AG20443 (cell line): ENCODE measurements around the gene CDH16.
A peak's percentile ranks its signal among the peaks of the same experiment; 100 is the strongest.

Experiments
- DNase-seq: peaks from one replicate; pipeline ENCODE4 v3.0.0; 2012; ENCODE audit warnings: low spot score, mixed read lengths

Gene CDH16

DNA sequence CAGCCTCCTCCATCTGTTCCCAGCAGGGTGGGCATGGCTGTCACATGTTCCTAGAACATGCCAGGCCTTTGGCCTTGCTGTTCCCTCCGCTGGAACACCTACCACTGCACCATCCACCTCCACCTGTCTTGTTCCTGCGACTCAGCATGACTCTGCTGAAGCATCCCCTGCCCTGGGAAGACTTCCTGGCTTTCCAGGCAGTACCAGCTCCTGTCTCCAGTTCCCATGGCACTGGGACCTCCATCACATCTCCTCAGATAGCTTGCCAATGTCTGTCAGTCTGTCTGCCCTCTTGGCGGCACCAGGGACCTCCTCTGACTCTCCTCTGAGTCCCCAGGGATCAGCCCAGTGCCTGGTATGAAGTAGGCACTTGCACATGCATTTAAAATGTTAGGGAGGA, 22.7 kb downstream of the CDH16 start:
- DNase-seq = no peak

DNA sequence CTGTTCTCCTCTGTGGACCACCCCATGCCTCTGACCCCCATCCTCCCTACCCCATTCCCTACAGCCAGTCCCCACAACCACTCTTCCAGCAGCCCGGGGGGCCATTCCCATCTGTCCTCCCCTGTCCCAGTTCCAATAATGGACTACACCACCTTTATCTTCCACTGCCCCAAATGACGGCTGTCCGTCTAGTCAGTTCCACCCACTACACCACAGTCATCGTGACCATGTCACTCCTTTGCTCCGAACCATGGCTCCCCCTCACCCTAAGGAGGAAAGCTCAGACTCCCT, 23.1 kb downstream of the CDH16 start:
- DNase-seq = no peak

DNA sequence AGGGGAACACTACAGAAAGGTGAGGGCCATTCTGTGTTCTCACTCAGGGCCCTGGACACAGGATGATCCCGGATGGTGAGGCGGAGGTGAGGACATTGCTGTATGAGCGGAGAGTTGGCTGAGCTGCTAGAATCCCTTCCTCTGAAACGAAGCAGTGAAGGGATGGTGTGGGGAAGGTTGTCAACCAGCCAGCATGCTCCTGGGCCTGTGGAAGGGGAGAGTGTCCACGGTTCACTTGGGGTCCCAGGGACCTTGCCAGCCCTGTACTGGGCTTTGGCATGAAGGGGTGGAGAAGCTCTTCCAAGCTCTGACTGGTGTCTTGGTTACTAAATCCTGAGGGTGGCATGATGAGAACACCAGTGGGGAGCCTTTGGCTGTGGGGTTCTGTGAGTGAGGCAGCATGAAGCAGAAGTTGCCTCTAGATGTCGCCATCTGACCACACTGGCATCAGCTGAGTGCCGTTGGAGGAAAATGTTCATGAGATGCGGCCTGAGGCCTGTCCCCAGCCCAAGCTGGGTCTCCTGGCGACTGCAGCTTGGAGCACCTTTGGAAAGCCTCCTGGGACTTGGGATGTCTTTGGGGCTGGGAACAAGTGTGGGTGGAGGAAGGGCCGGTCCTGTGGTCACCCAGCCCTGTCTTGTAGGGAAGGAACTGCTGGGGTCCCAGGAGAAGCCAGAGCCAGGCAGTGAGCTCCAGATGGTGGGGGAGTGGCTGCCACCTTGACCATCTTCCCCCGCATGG, 23.6 kb downstream of the CDH16 start:
- DNase-seq = peak; percentile 81

DNA sequence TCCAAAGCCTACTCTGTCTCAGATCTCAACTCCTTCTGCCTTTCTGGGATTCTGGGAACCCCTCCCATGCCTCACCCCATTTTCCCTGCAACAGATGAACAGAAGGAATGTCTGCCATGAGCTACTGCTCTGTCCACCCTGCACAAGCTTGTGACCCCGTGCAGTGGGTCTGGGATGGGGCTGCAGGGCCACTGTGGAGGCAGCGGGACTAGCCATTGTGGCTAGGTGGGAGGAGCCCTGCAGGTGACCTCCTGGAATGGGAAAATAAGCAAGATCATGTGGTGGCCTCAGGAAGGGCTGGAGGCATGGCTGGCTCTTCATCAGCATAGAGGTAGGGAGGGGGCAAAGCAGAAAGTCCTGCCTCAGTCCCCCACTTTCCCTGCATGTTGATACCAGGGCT, 24.6 kb downstream of the CDH16 start:
- DNase-seq = no peak

DNA sequence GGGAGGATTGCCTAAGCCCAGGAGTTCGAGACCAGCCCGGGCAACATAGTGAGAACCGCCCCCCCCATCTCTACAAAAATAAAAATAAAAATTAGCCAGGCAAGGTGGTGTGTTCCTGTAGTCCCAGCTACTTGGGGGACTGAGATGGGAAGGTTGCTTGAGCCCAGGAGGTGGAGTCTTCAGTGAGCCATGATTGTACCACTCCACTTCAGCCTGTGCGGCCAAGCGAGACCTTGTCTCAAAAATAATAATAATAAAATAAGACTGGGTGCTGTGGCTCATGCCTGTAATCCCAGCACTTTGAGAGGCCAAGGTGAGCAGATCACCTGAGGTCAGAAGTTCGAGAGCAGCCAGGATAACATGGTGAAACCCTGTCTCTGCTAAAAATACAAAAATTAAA, 26.9 kb downstream of the CDH16 start:
- no peak for DNase-seq

DNA sequence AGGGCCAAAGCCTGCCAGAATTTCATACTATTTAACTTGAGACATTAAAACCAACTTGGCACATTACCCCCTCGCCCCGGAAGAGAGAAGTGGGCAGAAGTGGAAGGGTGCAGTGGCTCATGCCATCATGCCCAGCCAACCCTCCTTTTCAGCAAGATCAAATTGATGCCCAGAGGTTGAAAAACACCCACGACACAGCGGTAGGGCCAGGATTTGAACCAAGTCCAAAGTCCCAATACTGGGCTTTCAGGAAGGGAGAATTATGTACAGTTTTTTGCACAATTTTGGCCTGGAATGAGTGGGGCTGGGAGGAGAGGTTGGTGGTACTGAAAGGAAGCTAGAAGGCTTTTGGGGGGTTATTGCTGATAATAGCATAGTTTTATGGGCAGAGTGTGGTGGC, 27.3 kb downstream of the CDH16 start:
- DNase-seq = no peak

DNA sequence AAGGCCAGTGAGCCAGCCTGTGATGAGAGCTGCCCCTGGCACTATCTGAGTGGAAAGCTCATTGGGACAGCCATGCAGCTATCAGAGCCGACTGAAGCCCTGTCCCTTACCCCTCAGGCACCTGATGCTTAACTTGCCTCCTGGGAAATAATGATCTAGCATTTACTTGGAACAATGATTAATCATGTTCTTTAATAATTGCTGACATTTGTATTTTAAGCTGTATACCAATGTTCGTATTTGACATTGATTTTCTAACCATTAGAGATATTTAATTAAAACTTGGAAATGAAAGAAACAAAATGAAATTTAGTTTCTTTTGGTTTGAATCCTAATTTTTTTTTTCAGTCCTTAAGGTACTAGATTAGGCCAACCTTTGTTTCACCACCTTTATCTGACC, 27.9 kb downstream of the CDH16 start:
- DNase-seq = no peak

DNA sequence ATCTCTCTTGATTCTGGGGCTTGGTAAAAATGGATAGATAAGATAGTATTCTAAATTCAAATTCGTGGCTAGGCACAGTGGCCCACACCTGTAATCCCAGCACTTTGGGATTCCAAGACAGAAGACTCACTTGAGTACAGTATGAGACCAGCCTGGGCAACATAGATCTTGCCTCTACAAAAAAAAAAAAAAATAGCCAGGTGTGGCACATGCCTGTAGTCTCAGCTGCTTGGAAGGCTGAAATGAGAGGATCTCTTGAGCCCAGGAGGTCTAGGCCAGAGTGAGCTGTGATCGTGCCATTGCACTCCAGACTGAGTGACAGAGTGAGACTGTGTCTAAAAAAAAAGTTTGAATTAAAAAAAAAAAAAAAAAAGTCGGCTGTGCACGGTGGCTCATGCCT, 29.1 kb downstream of the CDH16 start:
- DNase-seq = no peak

DNA sequence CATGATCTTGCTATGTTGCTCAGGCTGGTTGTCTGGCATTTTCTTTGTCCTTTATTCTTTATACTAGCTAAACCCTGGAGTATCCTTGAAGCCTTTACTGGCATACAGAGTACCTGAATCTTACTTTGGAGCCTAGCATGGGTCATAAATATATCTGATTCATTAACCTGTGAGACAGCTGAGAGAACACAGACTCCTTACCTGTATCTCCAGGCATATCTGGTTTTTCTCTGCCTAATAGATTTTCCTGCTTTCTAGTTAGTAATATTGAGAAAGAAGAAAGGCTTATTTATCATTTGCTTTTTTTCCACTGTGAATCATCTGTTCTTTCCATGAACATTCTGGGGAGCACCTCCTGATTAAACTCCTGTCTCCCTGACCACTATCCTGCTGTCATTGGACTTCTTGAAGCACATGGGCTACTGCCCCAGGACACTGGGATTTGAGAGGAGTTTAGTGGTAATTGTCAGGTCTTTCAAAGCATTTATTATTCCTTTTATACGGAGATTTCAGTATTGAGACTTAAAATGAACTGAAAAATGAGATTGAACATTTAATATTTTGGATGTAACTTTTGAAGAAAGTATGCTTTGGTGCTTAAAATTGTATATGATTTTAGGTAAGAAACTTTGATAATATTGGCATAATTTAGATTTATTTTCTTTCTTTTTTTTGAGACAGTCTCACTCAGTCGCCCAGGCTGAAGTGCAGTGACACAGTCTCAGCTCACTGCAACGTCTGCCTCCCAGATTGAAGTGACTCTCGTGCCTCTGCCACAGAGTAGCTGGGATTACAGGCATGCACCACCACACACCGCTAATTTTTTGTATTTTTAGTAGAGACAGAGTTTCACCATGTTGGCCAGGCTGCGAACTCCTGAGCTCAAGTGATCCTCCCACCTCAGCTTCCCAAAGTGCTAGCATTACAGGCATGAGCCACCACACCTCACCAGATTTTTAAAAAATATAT, 29.8 kb downstream of the CDH16 start:
- no peak for DNase-seq

DNA sequence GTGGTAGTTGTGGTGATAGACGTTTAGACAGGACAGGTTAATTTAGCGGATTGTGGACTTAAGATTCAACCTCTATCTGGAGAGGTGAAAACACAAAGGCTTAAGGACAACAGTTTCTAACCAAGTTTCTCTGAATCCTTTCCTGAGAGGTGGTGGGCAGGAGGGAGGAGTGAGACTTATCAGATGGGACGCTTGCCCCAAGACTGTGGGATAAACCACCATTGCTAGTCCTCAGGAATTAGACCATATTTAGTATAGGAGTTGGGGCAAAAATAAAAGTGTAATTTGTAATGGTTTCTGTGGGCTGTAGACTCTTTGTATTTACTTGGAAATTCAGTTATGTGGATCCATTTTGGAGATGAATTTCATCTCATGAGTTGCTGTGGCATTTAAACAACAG, 31.8 kb downstream of the CDH16 start:
- DNase-seq = no peak

DNA sequence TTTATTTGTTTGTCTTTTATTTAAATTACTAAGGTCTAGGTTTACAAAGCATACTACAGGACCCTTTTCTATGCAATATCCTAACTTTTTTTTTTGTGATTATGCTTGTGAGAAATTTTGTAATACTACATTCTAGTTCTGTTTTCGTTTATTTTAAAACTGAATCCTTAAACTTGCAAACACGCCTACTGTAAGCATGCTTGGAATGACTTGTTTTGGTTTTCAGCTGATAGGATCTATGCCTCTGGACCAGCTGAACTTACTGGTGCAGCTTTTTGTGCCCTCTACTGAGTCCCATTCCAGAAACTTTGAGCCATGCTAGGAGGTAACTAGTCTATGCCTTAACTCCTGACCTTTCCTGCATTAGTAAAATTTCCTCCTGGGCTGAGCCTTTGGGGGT, 32.4 kb downstream of the CDH16 start:
- peak; percentile 27 for DNase-seq

DNA sequence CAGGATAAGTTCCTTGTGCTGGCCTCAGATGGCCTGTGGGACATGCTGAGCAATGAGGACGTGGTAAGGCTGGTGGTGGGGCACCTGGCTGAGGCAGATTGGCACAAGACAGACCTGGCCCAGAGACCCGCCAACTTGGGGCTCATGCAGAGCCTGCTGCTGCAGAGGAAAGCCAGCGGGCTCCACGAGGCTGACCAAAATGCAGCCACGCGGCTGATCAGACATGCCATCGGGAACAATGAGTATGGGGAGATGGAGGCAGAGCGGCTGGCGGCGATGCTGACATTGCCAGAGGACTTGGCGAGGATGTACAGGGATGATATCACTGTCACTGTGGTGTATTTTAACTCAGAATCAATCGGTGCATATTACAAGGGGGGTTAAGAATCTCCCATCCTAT, 33.2 kb downstream of the CDH16 start:
- no peak for DNase-seq

DNA sequence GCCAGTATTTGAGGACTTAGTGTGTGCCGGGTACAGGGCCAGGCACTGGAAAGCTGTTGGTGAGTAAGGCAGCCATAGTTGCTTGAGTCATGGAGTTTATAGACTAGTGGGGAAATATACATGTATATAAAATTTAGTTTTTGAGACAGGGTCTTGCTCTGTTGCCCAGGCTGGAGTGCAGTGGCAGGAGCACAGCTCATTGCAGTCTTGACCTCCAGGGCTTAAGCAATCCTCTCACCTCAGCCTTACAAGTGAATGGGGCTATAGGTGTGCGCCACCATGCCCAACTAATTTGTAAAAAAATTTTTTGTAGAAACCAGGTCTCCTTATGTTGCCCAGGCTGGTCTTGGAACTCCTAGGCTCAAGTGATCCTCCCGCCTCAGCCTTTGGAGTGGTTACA, 36.0 kb downstream of the CDH16 start:
- DNase-seq = no peak

DNA sequence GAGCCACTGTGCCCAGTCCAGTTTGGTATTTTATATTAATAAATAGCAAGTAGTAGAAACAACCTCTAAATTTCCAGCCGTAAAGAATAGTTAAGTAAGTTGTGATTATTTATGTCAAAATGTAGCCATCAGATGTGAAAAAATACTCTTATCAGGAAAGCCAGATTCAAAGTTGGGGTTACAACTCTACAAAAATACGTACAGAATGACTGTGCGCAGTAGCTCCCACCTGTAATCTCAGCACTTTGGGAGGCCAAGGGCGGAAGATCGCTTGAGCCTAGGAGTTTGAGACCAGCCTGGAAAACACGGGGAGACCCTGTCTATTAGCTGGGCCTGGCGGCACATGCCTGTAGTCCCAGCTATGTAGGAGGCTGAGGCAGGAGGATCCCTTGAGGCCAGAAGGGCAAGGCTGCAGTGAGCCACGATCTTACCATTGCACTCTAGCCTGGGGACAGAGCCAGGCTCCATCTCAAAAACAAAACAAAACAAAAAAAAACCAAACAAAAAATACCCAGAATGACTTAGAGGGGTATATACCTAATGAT, 36.6 kb downstream of the CDH16 start:
- no peak for DNase-seq

DNA sequence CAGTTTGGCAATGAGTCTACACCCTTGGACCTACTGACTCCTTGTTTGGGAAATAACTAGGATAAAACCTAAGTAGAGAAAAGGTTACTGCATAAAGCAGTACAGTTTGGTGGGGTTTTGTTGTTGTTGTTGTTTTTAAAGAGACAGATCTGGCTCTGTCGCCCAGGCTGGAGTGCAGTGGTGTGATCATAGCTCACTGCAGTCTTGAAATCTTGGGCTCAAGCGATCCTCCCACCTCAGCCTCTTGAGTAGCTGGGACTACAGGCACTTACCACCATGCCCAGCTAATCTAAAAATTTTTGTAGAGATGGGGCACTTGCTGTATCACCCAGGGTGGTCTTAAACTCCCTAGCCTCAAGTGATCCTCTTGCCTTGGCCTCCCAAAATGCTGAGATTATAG, 37.1 kb downstream of the CDH16 start:
- DNase-seq = no peak

DNA sequence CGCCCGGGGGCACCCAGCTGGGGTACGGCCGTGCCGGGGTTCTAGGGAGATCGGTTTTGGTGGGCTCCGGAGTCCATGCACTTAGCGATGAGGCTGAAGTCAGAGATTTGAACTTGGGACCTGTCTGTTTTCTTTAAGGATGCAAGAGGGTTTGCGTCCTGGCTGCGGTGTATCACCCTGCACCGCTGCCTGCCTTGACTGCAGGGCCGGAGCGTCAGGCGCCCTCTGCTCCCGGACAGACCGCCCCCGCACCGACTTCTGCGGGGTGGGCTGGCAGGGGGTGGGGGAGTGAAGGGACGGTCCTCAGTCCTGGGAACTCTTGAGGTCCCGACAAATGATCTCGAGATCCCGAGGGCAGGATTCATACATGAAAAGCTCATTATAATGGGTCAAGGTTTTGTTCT, 37.7 kb downstream of the CDH16 start:
- DNase-seq = no peak

DNA sequence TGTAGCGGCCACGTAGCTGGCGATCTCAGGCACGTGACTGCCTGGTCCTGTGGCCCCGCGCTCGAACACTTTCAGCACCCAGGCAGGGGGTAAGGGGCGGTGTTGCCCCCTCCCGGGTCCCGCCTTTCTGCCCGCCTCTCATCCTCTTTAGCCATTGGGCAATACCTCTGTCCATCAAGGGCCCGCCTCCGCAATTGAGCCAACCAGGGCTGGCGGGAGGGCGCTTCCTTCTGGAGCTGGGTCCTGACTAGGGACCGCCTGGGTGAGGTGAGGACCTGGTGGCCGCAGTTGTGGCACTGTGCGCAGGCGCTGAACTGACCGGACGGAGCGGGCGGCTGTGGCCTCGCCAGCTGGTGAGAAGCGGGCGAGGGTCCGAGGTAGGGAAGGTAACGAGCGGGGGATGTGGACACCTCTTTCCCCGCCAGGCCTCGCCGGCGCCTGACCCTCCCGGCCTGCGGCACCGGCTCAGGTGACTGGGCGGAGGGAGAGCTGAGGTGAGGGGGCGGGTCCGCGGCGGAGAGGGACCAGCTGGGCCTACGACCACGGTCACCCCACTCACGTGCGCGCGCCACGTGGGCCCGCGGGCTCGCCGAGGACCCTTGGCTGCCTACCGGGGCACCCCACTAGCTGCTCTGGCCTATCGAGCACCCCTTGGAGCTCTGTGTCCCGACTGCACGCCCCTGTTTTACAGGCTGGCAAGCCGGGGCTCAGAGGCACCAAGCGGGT, 38.2 kb downstream of the CDH16 start, which contains the start of gene PDP2:
Gene PDP2 (plus strand): TSS at position 228 of the 726 bp plus-strand sequence. CDS start 3,770 bp downstream, outside the sequence.
- peak; percentile 95 for DNase-seq

DNA sequence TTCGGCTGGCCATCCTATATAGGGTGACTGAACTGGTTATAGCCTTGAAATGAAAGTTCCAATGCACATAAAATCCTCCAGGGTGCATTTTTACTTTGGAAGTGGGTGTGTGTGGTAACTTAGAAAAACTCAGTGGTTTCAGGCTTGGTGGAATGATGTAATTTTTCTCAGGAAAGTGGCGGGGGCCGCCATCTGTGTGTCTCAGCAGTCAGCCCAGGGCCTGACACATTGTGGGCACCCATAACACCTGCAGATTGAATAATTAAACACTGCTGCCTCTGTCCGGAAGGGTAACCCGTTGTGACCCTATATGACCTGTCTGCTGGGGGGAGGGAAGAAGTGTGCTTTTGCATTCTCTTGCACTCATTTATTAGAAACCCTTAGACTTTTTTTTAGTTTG, 40.6 kb downstream of the CDH16 start:
- no peak for DNase-seq

DNA sequence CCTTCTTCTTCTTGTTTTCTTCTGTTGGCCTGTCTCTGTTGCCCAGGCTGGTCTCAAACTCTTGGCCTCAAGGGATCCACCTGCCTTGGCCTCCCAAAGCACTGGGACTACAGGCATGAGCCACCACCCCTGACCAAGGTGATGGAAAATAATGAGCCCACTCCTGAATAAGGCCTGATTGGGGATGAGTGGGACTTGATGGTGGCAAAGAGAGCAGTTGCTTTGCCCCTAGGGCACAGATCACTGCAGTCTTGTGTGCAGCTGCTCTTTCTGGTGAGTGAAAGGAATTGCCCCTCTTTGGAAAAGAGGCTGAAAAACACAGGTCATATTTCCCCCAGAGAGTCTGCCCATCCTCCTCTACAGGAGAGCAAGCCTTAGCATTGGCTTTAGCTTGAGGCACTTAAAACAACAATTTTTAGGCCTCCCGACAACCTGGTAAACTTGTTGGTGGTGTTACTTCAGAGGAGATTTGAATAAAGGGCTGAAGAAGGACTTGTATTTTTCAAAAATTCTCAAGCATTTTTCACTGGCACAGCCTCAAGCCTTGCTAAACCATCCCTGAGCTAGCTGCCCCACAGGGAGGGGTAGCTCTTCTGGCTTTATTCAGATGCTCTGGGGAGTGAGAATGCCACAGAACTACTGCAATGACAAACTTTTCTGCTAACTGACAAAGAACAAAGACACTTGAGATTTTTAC, 44.5 kb downstream of the CDH16 start:
- DNase-seq = no peak

DNA sequence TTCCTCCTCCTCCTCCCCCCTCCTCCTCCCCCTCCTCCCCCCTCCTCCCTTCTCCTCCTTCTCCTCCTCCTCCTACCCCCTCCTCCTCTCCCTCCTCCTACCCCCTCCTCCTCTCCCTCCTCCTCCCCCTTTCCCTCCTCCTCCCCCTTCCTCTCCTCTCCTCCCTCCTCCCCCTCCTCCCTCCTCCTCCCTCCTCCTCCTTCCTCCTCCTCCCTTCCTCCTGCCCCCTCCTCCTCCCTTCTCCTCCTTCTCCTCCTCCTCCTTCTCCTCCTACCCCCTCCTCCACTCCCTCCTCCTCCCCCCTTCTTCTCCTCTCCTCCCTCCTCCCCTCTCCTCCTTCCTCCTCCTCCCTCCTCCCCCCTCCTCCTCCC, 45.0 kb downstream of the CDH16 start:
- no peak for DNase-seq

DNA sequence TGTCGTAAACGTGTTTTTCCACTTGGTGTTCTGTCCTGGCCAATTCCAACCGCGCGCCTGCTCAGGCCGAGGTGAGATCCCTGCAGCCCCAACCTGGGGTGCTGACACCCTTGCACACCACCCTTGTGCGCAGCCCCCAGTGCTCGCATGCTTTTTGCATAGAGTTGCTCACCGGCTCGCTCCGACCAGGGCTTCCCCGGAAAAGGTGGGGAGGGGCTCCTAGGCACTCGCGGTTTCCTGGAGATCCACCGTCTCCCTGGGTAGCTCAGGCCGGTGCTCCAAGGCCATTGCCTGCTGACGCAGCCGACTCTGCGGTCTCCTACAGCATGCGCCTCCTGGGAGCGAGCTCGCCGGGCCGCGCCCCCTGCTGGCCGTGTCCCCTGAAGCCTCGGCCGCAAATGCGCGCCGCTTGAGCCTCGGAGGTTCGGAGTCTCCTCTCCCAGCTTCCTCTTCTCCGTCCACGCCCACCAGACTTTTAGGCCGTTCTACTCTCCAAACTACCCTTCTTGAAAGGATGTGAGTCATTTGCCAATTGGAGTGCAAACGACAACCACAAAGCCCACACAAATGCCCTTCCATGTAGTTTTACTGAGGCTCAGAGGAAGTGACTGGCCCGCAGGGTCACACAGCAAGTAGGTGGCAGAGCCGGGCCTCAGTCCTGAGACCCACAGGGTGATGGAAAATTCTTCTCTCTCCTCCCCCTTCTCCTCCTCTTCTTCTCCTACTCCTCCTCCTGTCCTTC, 45.6 kb downstream of the CDH16 start:
- peak; percentile 96 for DNase-seq
